Activated CD8-positive, alpha-beta memory T cell treated with anti-CD3 and anti-CD28 coated beads, Interleukin-2, amount 10 ng/mL, durations not matched to agents 7 days and 5 days (primary cell): ENCODE measurements around the gene TSHZ2. TPM values are rescaled to one million over a fixed set of nuclear protein-coding genes. Genes with fewer than 3 reads are reported as not detected.

Source experiments
- ATAC-seq: fragments of 150-1000 bp; cut with Tn5 transposase; one replicate; pipeline ENCODE4 v1.10.0; 2021; ENCODE audit warnings: moderate library complexity
- CTCF ChIA-PET: fragments of 350-600 bp; sonication (Branson Sonifier 250); formaldehyde crosslinking; loops from one replicate; lab custom pipeline; 2021; ENCODE audit warnings: antibody characterized with exemption; lab: Charles Lee
- DNase-seq: peaks from one replicate; pipeline ENCODE4 v3.0.0-alpha.2; 2020
- H3K27ac Mint-ChIP-seq: one replicate; pipeline ENCODE4 v1.8.0; 2021; ENCODE audit warnings: mild to moderate bottlenecking, mixed read lengths
- H3K27me3 Mint-ChIP-seq: one replicate; pipeline ENCODE4 v1.8.0; 2021; ENCODE audit warnings: mixed read lengths
- H3K36me3 Mint-ChIP-seq: one replicate; pipeline ENCODE4 v1.8.0; 2021; ENCODE audit warnings: mild to moderate bottlenecking, mixed read lengths
- H3K4me1 Mint-ChIP-seq: one replicate; pipeline ENCODE4 v1.8.0; 2021; ENCODE audit warnings: mixed read lengths
- H3K4me3 Mint-ChIP-seq: one replicate; pipeline ENCODE4 v1.8.0; 2021; ENCODE audit warnings: mild to moderate bottlenecking, moderate library complexity, mixed read lengths
- H3K9me3 Mint-ChIP-seq: one replicate; pipeline ENCODE4 v1.8.0; 2022; ENCODE audit warnings: low read depth, mixed read lengths
- total RNA-seq, 2 experiments: library from RNA; stranded (reverse); gene quantifications; one replicate each; pipeline ENCODE4 v1.2.3, GENCODE V29; 2021

TSHZ2 gene
- total RNA-seq, 2 experiments from 2014 or later, result 0.18 to 1.9 TPM

- Mint-ChIP-seq H3K9me3 (no peaks in the 10 kb centered on the region), H3K27ac (no peak overlapping the region), H3K36me3 (no peaks in the 10 kb centered on the region), H3K4me1 (no peaks in the 10 kb centered on the region), H3K4me3 (no peak overlapping the region), H3K27me3 (peaks cover 25% of the 10 kb centered on the region)
- CTCF ChIA-PET, result interaction anchor here (0.9 to 1.7 kb wide), 2 partner anchors 10 to 19 kb away, joined by 3 to 5 read pairs; no protein-coding TSS in a partner anchor
- no peak for ATAC-seq
- DNase-seq, result no peak
Measured at GRCh38 chr20:53226826-53227225, 254.7 kb downstream of the TSHZ2 start.

DNA sequence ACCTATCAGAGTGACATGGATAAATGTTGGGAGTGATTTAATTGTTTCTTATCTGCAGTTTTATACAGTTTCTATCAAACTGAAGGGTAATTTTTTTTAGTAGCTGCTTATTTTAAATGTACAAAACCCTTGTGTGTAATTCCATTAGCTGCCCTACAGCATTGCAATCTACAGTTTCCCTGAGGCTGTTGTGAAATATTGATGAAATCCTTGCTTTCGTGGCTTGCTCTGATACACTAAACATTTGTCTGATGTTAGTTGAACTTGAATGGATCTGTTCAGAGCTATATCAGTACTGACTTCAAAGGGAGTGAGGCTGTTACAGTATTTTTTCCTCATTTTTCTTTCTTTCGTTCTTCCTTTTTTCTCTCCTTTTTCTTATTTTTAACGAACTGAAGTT, 255.4 kb downstream of the TSHZ2 start:
- Mint-ChIP-seq H3K36me3 (no peaks in the 10 kb centered on the region), H3K9me3 (no peaks in the 10 kb centered on the region), H3K27ac (no peak overlapping the region), H3K4me3 (no peak overlapping the region), H3K27me3 (peaks cover 25% of the 10 kb centered on the region), H3K4me1 (no peaks in the 10 kb centered on the region)
- CTCF ChIA-PET, result interaction anchor here (0.7 kb wide), 1 partner anchor 108 kb away, joined by 3 read pairs; no protein-coding TSS in a partner anchor
- ATAC-seq, result no peak
- no peak for DNase-seq

DNA sequence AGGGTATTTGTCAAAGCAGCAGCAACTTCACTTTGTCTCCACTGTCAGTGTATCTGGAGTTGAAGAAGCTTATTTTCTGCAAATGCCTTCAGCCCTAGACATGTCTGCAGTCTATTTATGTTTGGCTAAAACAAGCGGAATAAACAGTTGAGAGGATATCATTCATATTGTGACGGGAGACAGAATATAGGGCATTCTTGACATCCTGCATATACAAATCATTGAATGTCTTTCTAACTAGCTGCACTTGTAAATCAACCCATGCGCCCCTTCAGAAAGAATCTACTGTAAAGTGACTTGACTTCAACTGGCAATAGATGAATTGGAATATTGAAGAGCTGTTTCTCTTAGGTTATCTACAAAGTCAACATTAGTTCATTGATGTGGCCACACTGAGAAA, 258.9 kb downstream of the TSHZ2 start:
- H3K27ac Mint-ChIP-seq, result no peak overlapping the region
- DNase-seq, result no peak
- CTCF ChIA-PET, result no interaction called here
- peaks cover 25% of the 10 kb centered on the region for H3K27me3 Mint-ChIP-seq
- H3K36me3 Mint-ChIP-seq, result no peaks in the 10 kb centered on the region
- ATAC-seq, result no peak
- peaks cover 4% of the 10 kb centered on the region for H3K9me3 Mint-ChIP-seq
- no peaks in the 10 kb centered on the region for H3K4me1 Mint-ChIP-seq
- H3K4me3 Mint-ChIP-seq, result no peak overlapping the region

- Mint-ChIP-seq H3K27ac (no peak overlapping the region), H3K27me3 (no peaks in the 10 kb centered on the region), H3K9me3 (peaks cover 4% of the 10 kb centered on the region), H3K4me3 (no peak overlapping the region), H3K36me3 (no peaks in the 10 kb centered on the region), H3K4me1 (no peaks in the 10 kb centered on the region)
- no peak for DNase-seq
- CTCF ChIA-PET, result no interaction called here
- no peak for ATAC-seq
Measured at GRCh38 chr20:53237461-53237860, 265.3 kb downstream of the TSHZ2 start.

DNA sequence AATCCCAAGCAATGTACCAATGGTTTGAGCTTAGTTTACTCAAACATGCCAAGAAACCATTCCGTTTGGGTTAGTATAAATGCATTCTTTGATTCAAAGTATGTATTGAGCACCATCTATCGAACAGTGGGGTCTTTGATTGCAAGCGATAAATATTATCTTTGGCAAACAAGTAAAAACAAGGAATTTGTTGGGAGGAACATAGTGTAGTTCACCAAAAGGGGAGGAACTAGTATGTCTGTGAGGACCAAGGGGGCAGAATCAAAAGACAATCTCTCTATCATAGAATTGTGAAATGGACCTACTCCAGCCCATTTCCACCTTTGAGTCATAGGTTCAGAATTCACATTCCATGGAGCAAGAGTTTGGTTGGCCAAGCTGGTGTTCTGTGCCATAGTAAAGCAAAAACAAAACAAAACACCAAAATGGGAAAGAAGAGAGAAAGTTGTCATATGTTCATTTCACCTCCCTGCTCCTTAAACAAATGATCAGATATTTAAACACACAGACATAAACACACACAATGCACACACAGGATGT, 266.0 kb downstream of the TSHZ2 start:
- Mint-ChIP-seq H3K27ac (no peak overlapping the region), H3K4me1 (no peaks in the 10 kb centered on the region), H3K9me3 (peaks cover 4% of the 10 kb centered on the region), H3K27me3 (peaks cover 5% of the 10 kb centered on the region), H3K4me3 (no peak overlapping the region), H3K36me3 (no peaks in the 10 kb centered on the region)
- CTCF ChIA-PET, result no interaction called here
- ATAC-seq, result no peak
- no peak for DNase-seq

DNA sequence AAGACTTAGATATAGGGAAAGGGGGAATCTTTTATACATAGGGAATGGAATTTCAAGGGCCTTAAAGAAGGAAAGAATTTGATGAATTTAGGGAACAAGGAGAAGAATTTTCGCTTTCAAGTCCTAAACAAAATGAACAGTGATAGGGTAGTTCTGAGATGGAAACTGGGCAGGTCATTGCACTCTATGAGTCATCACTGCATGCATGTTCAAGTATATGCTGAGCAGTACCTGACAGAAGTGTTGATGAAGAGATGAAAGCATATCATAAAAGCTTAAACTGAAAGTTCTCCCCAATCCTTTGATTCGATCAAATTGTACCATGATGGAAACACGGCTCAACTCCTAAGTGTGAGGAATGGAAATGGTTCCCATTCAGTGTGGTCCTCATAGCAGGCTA, 271.0 kb downstream of the TSHZ2 start:
- Mint-ChIP-seq H3K27me3 (peaks cover 19% of the 10 kb centered on the region), H3K27ac (no peak overlapping the region), H3K36me3 (no peaks in the 10 kb centered on the region), H3K9me3 (no peaks in the 10 kb centered on the region), H3K4me3 (no peak overlapping the region), H3K4me1 (no peaks in the 10 kb centered on the region)
- DNase-seq, result no peak
- ATAC-seq, result no peak
- CTCF ChIA-PET, result interaction anchor here (0.5 kb wide), 1 partner anchor 24 kb away, joined by 3 read pairs; no protein-coding TSS in a partner anchor

- H3K9me3 Mint-ChIP-seq, result no peaks in the 10 kb centered on the region
- H3K4me1 Mint-ChIP-seq, result no peaks in the 10 kb centered on the region
- DNase-seq (no peak), ATAC-seq (no peak)
- CTCF ChIA-PET, result no interaction called here
- H3K36me3 Mint-ChIP-seq, result no peaks in the 10 kb centered on the region
- H3K27ac Mint-ChIP-seq, result no peak overlapping the region
- H3K27me3 Mint-ChIP-seq, result peaks cover 22% of the 10 kb centered on the region
- no peak overlapping the region for H3K4me3 Mint-ChIP-seq
Measured at GRCh38 chr20:53244711-53245110, 272.6 kb downstream of the TSHZ2 start.

DNA sequence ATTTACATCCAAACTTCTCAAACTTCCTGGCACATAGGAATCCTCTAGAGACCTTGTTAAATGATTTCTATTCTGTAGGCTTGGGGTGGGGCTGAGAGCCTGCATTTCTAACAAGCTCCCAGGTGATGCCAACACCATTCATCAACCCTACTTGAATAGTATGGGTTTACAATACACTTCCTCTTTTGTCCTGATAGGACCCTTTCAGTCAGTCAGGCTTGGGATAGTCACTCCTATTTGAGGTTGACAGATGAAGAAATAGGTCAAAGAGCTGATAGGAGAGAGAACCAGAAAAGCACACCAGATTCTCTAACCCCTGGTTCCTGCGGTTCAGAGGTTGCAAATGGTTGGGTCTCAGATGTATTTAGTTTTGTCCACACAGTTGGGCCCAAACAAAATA, 273.4 kb downstream of the TSHZ2 start:
- H3K27ac Mint-ChIP-seq, result no peak overlapping the region
- peaks cover 24% of the 10 kb centered on the region for H3K27me3 Mint-ChIP-seq
- DNase-seq (no peak), ATAC-seq (no peak)
- CTCF ChIA-PET, result no interaction called here
- no peaks in the 10 kb centered on the region for H3K36me3 Mint-ChIP-seq
- H3K9me3 Mint-ChIP-seq, result no peaks in the 10 kb centered on the region
- H3K4me1 Mint-ChIP-seq, result no peaks in the 10 kb centered on the region
- no peak overlapping the region for H3K4me3 Mint-ChIP-seq

- Mint-ChIP-seq H3K4me3 (no peak overlapping the region), H3K9me3 (no peaks in the 10 kb centered on the region), H3K4me1 (no peaks in the 10 kb centered on the region), H3K36me3 (no peaks in the 10 kb centered on the region), H3K27ac (no peak overlapping the region), H3K27me3 (peaks cover 26% of the 10 kb centered on the region)
- no peak for ATAC-seq
- DNase-seq, result no peak
- CTCF ChIA-PET, result no interaction called here
Measured at GRCh38 chr20:53247468-53248103, 275.4 kb downstream of the TSHZ2 start.

- Mint-ChIP-seq H3K27ac (no peak overlapping the region), H3K27me3 (peaks cover 9% of the 10 kb centered on the region), H3K4me1 (no peaks in the 10 kb centered on the region), H3K9me3 (no peaks in the 10 kb centered on the region), H3K4me3 (no peak overlapping the region), H3K36me3 (no peaks in the 10 kb centered on the region)
- DNase-seq, result no peak
- ATAC-seq, result no peak
- CTCF ChIA-PET, result no interaction called here
Measured at GRCh38 chr20:53250456-53250855, 278.3 kb downstream of the TSHZ2 start.

GRCh38 chr20:53252002-53252401, 279.8 kb downstream of the TSHZ2 start:
- Mint-ChIP-seq H3K27me3 (peaks cover 7% of the 10 kb centered on the region), H3K9me3 (no peaks in the 10 kb centered on the region), H3K36me3 (no peaks in the 10 kb centered on the region), H3K4me1 (no peaks in the 10 kb centered on the region), H3K27ac (no peak overlapping the region), H3K4me3 (no peak overlapping the region)
- DNase-seq, result no peak
- no peak for ATAC-seq
- CTCF ChIA-PET, result no interaction called here

GRCh38 chr20:53253668-53254067, 281.5 kb downstream of the TSHZ2 start:
- no peak for DNase-seq
- H3K4me1 Mint-ChIP-seq, result no peaks in the 10 kb centered on the region
- ATAC-seq, result no peak
- H3K9me3 Mint-ChIP-seq, result no peaks in the 10 kb centered on the region
- no peaks in the 10 kb centered on the region for H3K36me3 Mint-ChIP-seq
- H3K4me3 Mint-ChIP-seq, result no peak overlapping the region
- no peak overlapping the region for H3K27ac Mint-ChIP-seq
- peaks cover 7% of the 10 kb centered on the region for H3K27me3 Mint-ChIP-seq
- CTCF ChIA-PET, result interaction anchor here (0.8 kb wide), 1 partner anchor 35 kb away, joined by 3 read pairs; no protein-coding TSS in a partner anchor

DNA sequence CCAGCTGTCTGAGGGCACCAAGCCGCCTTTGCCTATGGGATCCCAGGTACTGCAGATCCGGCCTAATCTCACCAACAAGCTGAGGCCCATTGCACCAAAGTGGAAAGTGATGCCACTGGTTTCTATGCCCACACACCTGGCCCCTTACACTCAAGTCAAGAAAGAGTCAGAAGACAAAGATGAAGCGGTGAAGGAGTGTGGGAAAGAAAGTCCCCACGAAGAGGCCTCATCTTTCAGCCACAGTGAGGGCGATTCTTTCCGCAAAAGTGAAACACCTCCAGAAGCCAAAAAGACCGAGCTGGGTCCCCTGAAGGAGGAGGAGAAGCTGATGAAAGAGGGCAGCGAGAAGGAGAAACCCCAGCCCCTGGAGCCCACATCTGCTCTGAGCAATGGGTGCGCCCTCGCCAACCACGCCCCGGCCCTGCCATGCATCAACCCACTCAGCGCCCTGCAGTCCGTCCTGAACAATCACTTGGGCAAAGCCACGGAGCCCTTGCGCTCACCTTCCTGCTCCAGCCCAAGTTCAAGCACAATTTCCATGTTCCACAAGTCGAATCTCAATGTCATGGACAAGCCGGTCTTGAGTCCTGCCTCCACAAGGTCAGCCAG, 283.0 kb downstream of the TSHZ2 start:
- Mint-ChIP-seq H3K27me3 (peaks cover 11% of the 10 kb centered on the region), H3K4me1 (no peaks in the 10 kb centered on the region), H3K4me3 (no peak overlapping the region), H3K27ac (no peak overlapping the region), H3K9me3 (no peaks in the 10 kb centered on the region), H3K36me3 (no peaks in the 10 kb centered on the region)
- CTCF ChIA-PET, result no interaction called here
- ATAC-seq (no peak), DNase-seq (no peak)

DNA sequence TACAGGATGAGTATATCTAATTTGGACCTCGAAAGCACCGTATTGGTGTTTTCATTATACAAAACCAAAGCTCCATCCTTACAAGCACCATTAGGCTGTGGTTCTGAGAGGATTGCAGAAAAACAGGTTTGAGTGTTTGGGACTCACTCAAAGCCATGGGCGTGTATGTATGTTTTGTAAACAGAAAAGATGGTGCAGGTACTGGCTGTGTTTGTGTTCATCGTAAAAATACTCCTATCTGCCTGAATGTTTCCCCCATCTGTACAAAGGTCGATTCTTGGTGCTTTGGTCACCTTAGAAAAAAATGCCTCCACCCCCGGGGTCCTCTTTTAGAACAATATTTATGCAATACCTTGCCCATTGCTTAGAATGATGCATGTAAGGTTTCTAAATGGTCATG, 286.6 kb downstream of the TSHZ2 start:
- H3K4me1 Mint-ChIP-seq, result no peaks in the 10 kb centered on the region
- no peak for DNase-seq
- CTCF ChIA-PET, result no interaction called here
- H3K36me3 Mint-ChIP-seq, result no peaks in the 10 kb centered on the region
- no peak overlapping the region for H3K27ac Mint-ChIP-seq
- peaks cover 15% of the 10 kb centered on the region for H3K27me3 Mint-ChIP-seq
- no peak for ATAC-seq
- H3K9me3 Mint-ChIP-seq, result no peaks in the 10 kb centered on the region
- no peak overlapping the region for H3K4me3 Mint-ChIP-seq
